Adrenal gland (tissue), 5 donors: ENCODE data around the gene FRY.

Source experiments
- CTCF ChIP-seq, 6 experiments: fragments of 450-650 bp in 4 of 6; fragments of 200-600 bp in 2 of 6; sonication (generic) in 1 of 6; IDR thresholded peaks; 1 replicate in 5 of 6; 2 replicates in 1 of 6; pipeline versions ENCODE4 v1.5.1 to v1.8.0; 2016 to 2021; ENCODE audit warnings: antibody characterized with exemption in 6 of 6, mild to moderate bottlenecking in 2 of 6, moderate library complexity in 1 of 6
- POLR2A ChIP-seq, 2 donors: fragments of 450-650 bp; IDR thresholded peaks; one replicate each; pipeline ENCODE4 v1.6.1; 2017; ENCODE audit warnings: antibody characterized with exemption in 2 of 2, mild to moderate bottlenecking in 2 of 2, moderate library complexity in 1 of 2
- donor health status: DM: no; HTN: no; CAD: no.

DNA sequence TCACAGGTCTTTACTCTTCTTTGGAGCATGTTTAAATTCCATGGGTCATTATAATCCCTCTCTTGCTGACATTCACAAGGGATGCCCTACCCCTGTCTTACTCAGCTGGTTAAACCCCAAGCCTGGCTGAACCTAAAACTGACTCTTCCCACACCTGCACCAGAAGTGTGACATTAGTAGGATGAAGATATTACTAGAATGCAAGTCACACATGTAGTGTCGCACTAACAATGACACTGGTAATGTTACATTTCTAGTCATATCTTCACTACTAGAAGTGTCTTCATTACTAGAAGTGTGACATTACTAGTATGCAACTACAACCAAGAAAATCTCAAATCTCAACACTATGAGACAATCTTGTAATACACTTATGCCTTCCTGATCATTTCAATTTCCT, 269.3 kb downstream of the FRY start:
- no peak for TF ChIP-seq CTCF (IDR thresholded peaks at IDR 0.05)
- no peak for TF ChIP-seq POLR2A (IDR thresholded peaks at IDR 0.05)
